ENCODE measurements around the gene IL7R.

DNA sequence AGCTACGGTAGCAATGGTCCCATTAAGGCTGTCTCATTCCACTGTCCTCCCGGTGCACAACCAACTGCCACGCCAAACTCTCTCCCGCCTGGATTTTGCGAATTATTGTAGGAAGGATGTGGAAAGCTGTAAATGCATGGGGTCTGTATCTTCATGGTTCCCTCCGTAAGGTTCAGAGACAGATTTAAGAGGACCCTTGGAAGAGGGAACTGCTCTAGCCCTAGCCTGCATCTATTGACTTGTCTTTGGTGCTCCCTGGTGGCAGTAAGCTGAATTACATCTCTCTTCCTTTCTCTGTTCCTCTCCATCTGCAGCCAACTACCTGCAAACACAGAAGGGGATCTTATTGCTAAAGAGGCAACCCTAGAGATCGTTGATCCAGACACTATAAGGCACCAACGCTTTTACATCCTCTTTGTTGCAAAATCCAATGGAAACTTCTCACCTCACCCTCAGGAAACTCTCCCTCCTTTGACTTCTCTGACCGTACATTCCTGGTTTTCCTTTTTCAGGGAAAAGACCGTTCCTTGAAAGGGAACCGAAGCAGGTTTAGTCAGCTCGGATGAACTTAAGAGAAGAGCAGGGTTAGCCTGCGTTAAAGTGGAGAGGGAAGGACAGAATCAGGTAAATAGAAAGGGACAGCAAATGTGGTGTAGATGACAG lies 69.8 kb downstream of the IL7R start:
- TF ChIP-seq, protein P1, sequence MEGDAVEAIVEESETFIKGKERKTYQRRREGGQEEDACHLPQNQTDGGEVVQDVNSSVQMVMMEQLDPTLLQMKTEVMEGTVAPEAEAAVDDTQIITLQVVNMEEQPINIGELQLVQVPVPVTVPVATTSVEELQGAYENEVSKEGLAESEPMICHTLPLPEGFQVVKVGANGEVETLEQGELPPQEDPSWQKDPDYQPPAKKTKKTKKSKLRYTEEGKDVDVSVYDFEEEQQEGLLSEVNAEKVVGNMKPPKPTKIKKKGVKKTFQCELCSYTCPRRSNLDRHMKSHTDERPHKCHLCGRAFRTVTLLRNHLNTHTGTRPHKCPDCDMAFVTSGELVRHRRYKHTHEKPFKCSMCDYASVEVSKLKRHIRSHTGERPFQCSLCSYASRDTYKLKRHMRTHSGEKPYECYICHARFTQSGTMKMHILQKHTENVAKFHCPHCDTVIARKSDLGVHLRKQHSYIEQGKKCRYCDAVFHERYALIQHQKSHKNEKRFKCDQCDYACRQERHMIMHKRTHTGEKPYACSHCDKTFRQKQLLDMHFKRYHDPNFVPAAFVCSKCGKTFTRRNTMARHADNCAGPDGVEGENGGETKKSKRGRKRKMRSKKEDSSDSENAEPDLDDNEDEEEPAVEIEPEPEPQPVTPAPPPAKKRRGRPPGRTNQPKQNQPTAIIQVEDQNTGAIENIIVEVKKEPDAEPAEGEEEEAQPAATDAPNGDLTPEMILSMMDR (IDR thresholded peaks at IDR 0.05) = peak; percentile 37 to 92 (median 84)
- TF ChIP-seq POLR2A (IDR thresholded peaks at IDR 0.05) = no peak
